Measurements from ENCODE around the gene PACSIN3. TPM values are rescaled to one million over a fixed set of nuclear protein-coding genes. Genes with fewer than 3 reads are reported as not detected.

Gene PACSIN3
- total RNA-seq, 1 donor from 2014 or later, result 93.3 TPM

DNA sequence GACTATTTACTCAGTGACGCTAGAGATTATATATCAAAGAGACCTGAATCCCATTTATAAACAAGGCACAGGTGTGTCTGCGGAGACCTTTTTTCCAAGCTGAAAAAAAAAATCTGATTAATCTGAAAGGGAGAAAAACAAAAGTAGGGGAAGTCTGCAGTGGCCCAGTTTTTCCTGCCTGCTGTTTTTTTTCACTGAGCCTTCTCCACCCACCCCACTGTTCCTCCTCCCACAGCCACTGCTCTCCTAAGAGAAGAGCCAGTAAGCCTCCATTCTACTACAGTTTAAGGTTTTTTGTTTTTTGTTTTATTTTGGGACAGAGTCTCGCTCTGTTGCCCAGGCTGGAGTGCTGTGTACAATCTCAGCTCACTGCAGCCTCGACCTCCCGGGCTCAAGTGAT is 28.0 kb downstream of the PACSIN3 start:
- TF ChIP-seq, protein P1, sequence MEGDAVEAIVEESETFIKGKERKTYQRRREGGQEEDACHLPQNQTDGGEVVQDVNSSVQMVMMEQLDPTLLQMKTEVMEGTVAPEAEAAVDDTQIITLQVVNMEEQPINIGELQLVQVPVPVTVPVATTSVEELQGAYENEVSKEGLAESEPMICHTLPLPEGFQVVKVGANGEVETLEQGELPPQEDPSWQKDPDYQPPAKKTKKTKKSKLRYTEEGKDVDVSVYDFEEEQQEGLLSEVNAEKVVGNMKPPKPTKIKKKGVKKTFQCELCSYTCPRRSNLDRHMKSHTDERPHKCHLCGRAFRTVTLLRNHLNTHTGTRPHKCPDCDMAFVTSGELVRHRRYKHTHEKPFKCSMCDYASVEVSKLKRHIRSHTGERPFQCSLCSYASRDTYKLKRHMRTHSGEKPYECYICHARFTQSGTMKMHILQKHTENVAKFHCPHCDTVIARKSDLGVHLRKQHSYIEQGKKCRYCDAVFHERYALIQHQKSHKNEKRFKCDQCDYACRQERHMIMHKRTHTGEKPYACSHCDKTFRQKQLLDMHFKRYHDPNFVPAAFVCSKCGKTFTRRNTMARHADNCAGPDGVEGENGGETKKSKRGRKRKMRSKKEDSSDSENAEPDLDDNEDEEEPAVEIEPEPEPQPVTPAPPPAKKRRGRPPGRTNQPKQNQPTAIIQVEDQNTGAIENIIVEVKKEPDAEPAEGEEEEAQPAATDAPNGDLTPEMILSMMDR (IDR thresholded peaks at IDR 0.05), result no peak
- Mint-ChIP-seq H3K36me3 (ENCODE audit: unreplicated experiment) (peaks cover 3% of the 10 kb centered on the region), H3K9me3 (ENCODE audit: unreplicated experiment) (no peaks in the 10 kb centered on the region), H3K27ac (ENCODE audit: unreplicated experiment) (no peak overlapping the region), H3K27me3 (ENCODE audit: unreplicated experiment) (no peaks in the 10 kb centered on the region), H3K4me1 (ENCODE audit: unreplicated experiment) (peaks cover 13% of the 10 kb centered on the region), H3K4me3 (ENCODE audit: unreplicated experiment) (no peak overlapping the region)
- no peak for DNase-seq (ENCODE audit: extremely low spot score, unreplicated experiment)

DNA sequence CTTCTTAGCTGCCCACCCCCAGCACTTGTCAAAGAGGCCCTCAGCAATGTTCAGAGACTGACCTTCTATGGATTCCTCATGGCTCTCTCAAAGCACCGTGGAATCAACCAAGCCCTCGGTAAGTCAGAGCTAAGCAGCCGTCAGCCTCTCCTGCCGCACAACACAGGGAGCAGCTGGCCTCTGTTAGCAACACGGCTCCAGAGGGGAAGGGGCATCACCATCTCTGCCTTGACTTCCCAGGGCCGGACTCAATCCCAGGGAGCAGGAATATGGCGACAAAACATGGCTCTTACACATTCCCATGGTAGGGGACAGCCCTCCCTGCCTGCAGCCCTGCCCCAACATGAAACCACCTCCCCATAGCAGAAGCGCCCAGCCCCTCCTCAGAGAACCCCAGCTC is 28.4 kb downstream of the PACSIN3 start:
- Mint-ChIP-seq H3K9me3 (ENCODE audit: unreplicated experiment) (no peaks in the 10 kb centered on the region), H3K4me1 (ENCODE audit: unreplicated experiment) (peaks cover 17% of the 10 kb centered on the region), H3K27ac (ENCODE audit: unreplicated experiment) (no peak overlapping the region), H3K27me3 (ENCODE audit: unreplicated experiment) (no peaks in the 10 kb centered on the region), H3K36me3 (ENCODE audit: unreplicated experiment) (peaks cover 3% of the 10 kb centered on the region), H3K4me3 (ENCODE audit: unreplicated experiment) (no peak overlapping the region)
- DNase-seq (ENCODE audit: extremely low spot score, unreplicated experiment), result no peak
- TF ChIP-seq, protein P1 (IDR thresholded peaks at IDR 0.05), result no peak

DNA sequence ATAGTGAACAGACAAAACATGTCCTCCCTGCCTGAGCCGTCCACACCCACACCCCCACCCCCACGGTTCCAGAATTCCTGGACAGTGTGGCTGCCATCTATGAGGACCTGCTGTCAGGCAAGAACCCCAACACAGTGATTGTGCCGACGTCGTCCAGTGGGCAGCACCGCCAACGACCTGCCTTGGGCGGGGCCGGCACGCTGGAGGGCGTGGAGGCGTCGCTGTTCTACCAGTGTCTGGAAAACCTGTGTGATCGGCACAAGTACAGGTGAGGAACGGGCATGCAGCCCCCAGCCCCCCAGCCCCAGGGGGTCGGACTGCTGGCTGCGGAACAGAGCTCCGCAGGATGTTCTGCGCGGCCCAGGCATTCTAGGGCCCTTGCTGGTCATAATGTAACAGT is 29.3 kb downstream of the PACSIN3 start:
- Mint-ChIP-seq H3K27ac (ENCODE audit: unreplicated experiment) (no peak overlapping the region), H3K36me3 (ENCODE audit: unreplicated experiment) (peaks cover 5% of the 10 kb centered on the region), H3K27me3 (ENCODE audit: unreplicated experiment) (no peaks in the 10 kb centered on the region), H3K4me3 (ENCODE audit: unreplicated experiment) (no peak overlapping the region), H3K9me3 (ENCODE audit: unreplicated experiment) (no peaks in the 10 kb centered on the region), H3K4me1 (ENCODE audit: unreplicated experiment) (peaks cover 20% of the 10 kb centered on the region)
- TF ChIP-seq, protein P1 (IDR thresholded peaks at IDR 0.05), result no peak
- no peak for DNase-seq (ENCODE audit: extremely low spot score, unreplicated experiment)

DNA sequence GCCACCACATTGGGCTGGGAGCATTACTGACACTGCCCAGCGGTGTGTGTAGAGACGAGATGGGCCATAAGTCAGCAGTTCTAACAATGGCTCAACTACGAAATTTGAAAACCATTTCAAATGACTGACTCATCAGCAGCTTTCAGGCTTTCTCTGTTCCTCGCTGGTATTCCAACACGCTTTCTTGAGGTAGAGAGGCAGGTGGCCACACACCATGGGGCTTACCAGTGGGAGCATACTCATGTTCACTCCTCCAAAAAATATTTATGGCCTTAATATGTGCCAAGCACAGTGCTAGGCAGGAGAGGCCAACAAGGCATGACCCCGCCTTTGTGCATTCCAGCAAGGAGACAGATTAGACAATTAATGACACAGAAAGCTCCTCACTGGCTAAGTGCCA is 29.9 kb downstream of the PACSIN3 start:
- Mint-ChIP-seq H3K9me3 (ENCODE audit: unreplicated experiment) (no peaks in the 10 kb centered on the region), H3K27me3 (ENCODE audit: unreplicated experiment) (no peaks in the 10 kb centered on the region), H3K27ac (ENCODE audit: unreplicated experiment) (no peak overlapping the region), H3K36me3 (ENCODE audit: unreplicated experiment) (peaks cover 5% of the 10 kb centered on the region), H3K4me3 (ENCODE audit: unreplicated experiment) (no peak overlapping the region), H3K4me1 (ENCODE audit: unreplicated experiment) (peaks cover 19% of the 10 kb centered on the region)
- DNase-seq (ENCODE audit: extremely low spot score, unreplicated experiment), result no peak
- TF ChIP-seq, protein P1 (IDR thresholded peaks at IDR 0.05), result no peak

DNA sequence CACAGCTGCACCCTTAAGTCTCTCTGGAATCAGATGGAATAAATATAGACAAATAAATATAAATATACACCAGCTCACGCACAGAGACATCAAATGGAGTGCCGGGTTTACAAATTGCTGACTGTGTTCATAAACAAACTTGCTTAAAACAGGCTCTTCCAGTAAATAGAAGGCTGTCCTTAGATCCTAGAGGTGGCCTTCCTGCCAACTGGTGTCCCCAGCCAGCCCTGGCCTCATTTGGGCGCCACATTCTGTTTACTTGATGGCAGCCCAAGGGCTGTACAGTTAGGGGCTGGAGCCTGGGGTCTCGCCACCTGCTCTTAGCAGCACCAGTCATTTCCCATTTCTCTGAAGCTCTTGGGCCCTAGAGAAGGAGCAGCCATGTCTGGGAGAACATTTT is 30.4 kb downstream of the PACSIN3 start:
- peaks cover 19% of the 10 kb centered on the region for H3K4me1 Mint-ChIP-seq (ENCODE audit: unreplicated experiment)
- no peak overlapping the region for H3K27ac Mint-ChIP-seq (ENCODE audit: unreplicated experiment)
- H3K27me3 Mint-ChIP-seq (ENCODE audit: unreplicated experiment), result no peaks in the 10 kb centered on the region
- no peak overlapping the region for H3K4me3 Mint-ChIP-seq (ENCODE audit: unreplicated experiment)
- no peak for DNase-seq (ENCODE audit: extremely low spot score, unreplicated experiment)
- no peaks in the 10 kb centered on the region for H3K9me3 Mint-ChIP-seq (ENCODE audit: unreplicated experiment)
- TF ChIP-seq, protein P1 (IDR thresholded peaks at IDR 0.05), result no peak
- H3K36me3 Mint-ChIP-seq (ENCODE audit: unreplicated experiment), result peaks cover 5% of the 10 kb centered on the region

Data from osteocyte (in vitro differentiated cells).